SIG-M5 treated with dmso at 0.1 percent for 504 hours (cell line): Measurements from ENCODE around the gene ZBTB8A.
"Not testable (repeated sequence)": the region's sequence is repeated elsewhere in the genome, so short reads cannot be mapped to it uniquely, and the experiment has no call there.

Experiments used
- DNase-seq: peaks from one replicate; lab custom pipeline; 2025; ENCODE audit not compliant: unreplicated experiment; lab: John Stamatoyannopoulos, UW

The ZBTB8A gene

DNA sequence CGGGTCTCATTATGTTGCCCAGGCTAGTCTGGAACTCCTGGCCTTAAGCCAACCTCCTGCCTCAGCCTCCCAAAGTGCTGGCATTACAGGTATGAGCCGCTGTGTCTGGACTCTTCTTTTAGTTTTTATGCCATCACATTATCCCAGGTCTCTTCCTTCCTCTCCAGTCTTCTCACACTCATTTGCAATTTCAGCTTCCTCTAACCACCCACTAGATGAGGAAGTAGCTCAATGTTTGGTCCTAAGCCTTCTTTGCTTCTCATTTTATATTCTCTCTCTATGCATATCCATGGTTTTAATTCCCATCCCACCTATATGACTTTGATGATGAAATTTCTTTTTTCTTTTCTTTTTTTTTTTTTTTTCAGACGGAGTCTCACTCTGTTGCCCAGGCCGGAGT lies 3.1 kb upstream of the ZBTB8A start:
- peak; percentile 68 for DNase-seq

DNA sequence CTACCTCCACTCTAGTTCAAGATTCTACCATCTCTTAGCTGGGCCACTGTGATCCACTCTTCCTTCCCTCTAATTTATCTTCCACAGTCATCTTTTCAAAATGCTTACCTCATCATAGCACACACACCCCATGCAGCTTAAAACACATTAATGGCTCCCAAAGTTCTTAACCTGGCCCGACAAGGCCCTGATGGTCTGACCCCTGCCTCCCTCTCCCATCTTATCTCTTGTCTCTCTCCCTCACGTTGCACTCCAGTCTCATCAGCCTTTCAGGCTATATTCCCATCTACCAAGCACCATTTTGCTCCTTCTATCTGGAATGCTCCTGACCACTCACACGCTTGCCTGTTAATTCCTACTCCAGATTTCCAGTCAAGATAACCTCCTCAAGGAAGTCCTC lies 2.5 kb upstream of the ZBTB8A start:
- no peak for DNase-seq

DNA sequence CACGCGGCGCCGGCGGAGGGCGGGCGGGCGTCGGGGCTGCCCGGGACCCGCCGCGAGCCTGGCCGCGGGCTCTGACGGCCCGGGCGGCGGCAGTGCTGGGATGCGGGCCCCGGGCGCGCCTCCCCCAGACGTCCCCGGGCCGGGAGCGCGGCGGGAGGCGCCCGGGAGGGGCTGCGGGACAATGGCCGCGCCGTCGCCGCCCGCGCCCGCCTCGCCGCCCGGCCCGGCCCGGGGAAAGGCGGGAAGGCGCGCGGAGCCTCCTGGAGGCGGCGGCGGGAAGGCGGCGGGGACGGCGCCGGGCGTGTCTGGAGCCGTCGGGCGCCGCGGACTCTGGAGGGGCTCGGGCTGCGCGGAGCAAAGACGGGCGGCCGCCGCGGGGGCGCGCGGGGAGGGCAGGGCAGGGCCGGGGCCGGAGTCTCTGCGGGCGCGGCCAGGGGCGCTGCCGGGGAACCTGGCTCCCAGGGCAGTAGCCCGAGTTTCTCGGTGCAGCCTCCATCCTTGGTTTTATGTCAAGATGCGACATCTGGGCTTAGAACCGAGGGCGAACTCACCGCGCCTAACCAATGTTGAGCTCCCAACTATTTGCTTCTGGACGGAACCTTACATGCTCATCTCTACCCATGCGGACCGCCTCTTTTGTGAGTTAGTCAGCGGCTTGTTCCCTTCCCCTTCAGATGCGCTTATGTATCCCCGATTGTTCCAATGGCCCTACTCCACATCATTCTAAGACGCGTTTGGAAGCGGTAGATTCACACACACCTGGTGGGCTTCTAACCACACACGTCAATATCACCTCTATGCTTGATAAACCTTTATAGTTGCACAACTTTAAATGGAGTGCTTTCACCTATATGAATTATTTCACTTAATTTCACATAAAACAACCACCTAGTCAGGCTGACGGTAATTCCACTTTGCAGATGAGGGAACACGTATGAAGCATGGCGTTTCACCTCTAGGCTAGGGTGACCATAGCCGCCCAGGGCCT lies 651 bp downstream of the ZBTB8A start:
- no peak for DNase-seq

DNA sequence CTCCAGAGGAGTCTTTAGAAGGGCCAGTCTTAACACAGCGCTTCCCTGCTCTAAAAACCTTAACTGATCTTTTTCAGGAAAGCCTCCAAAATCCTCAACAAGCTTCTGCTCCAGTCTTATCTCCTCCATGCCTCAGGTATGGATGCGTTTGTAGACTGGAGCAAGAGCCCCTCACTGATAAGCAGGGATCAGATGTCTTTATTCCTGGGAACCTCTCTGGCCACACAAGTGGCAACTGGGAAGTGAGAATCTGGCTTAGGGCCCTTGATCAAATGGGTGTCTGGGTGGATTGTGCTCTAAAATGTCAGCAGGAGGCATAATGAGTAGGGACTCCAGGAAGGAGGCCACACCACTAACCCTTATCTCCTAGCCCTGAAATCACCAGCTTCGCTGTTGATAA lies 1.4 kb downstream of the ZBTB8A start:
- no peak for DNase-seq

DNA sequence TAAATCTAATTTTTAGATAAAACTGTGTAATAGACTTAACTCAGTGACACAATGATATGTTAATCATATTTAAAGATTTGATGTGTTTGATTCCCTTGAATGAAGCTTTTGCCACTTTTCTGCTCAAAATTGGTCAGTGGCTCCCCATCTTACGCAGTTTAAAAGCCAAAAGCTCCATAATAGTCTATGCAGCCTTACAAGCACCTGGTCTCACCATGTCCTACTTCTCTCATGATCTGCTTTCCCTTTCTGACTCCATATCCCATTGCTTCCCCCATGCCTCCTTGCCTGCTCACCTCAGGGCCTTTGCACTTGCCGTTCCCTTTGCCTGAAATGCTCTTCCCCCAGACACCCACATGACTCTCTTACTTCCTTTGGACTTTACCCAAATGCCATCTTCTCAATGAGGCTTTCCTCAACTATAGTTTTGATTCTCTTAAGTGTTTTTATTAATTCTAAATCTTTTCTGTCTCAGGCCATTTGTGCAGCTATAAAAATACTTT lies 1.9 kb downstream of the ZBTB8A start:
- DNase-seq: no peak

DNA sequence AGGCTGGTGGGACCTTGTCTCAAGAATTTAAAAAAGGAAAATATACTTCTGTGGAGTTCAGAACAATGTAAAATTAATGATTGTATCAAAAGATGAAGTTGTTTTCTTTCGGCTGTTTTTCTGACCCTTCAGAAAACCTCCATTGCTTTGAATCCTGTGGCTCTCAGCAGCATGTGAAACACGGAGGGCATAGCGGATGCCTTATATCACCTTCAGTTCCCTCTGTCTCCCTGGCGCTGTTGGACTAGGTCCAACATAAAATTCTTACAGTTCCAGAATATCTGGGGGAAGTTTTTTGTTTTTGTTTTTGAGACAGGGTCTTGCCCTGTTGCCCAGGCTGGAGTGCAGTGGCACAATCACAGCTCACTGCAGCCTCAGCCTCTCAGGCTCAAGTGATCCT lies 7.4 kb downstream of the ZBTB8A start:
- DNase-seq: no peak

DNA sequence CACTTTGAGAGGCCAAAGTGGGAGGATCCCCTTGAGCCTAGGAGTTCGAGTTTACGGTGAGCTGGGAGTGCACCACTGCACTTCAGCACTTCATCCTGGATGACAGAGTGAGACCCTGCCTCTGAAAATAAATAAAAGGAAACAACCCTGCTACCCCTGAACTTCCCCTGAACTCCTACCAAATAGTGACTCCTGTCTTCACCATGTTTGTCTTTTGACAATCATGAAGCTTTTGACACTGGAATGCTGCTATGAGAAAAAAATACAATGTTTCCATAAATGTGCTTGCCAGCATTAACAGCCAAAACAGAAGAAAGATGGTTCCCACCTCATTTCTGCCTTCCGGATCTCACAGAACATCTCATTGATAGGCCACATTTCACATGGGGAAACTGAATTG lies 10.4 kb downstream of the ZBTB8A start:
- no peak for DNase-seq

DNA sequence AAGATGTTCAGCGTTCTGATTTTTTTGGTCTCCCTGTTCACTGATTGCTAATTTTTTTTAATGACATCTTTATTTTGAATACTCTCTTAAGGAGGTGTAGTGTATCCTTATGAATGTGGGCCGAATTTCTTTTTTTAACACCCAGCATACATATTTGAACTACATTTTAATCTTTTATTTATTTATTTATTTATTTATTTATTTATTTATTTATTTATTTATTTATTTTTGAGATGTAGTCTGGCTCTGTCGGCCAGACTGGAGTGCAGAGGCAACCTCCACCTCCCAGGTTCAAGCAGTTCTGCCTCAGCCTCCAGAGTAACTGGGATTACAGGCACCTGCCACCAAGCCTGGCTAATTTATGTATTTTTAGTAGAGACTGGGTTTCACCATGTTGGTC lies 15.1 kb downstream of the ZBTB8A start:
- no peak for DNase-seq

DNA sequence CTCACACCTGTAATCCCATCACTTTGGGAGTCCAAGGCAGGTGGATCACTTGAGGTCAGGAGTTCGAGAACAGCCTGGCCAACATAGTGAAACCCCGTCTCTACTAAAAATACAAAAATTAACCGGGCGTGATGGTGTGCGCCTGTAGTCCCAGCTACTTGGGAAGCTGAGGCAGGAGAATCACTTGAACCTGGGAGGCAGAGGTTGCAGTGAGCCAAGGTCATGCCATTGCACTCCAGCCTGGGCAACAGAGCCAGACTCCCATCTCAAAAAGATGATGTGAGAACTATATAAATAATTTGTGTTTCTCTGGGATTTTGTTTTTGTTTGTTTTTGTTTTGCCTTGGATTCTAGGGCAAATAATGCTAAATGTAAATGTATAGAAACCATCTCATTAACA lies 17.8 kb downstream of the ZBTB8A start:
- not testable (repeated sequence) for DNase-seq

DNA sequence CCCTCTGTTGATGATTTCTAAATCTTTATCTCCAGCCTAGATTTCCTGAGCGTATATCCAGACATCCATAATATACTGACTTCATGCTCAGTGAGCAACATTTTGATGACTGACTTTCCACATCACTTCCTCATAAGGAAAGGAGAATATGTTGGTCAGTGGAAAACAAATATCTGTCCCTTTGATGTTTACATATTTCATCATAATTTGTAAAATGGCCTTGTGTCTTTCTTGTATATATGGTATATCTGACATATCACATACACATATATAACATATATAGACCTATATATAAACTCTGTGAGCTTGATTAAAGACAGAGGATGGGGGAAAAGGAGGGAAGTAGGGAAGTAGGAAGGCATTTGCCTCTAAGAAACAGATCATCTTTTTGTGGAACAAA lies 18.6 kb downstream of the ZBTB8A start:
- DNase-seq: no peak

GRCh38 chr1:32568929-32569328 lies 29.7 kb downstream of the ZBTB8A start:
- DNase-seq: no peak

- DNase-seq: no peak
Observed at GRCh38 chr1:32580348-32581017, 41.3 kb downstream of the ZBTB8A start.

DNA sequence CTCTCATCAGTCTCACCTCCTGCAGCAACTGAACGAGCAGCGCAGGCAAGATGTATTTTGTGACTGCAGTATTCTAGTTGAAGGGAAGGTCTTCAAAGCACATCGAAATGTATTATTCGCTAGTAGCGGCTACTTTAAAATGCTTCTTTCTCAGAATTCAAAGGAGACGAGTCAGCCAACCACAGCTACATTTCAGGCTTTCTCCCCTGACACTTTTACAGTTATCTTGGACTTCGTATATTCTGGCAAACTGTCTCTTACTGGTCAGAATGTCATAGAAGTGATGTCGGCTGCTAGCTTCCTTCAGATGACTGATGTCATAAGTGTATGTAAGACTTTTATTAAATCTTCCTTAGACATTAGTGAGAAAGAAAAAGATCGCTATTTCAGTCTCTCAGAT lies 53.7 kb downstream of the ZBTB8A start:
- no peak for DNase-seq

- DNase-seq: no peak
Observed at GRCh38 chr1:32600034-32600433, 60.8 kb downstream of the ZBTB8A start.

GRCh38 chr1:32605711-32606424 lies 66.6 kb downstream of the ZBTB8A start:
- DNase-seq: no peak

- no peak for DNase-seq
Observed at GRCh38 chr1:32606565-32607371, 67.5 kb downstream of the ZBTB8A start.

DNA sequence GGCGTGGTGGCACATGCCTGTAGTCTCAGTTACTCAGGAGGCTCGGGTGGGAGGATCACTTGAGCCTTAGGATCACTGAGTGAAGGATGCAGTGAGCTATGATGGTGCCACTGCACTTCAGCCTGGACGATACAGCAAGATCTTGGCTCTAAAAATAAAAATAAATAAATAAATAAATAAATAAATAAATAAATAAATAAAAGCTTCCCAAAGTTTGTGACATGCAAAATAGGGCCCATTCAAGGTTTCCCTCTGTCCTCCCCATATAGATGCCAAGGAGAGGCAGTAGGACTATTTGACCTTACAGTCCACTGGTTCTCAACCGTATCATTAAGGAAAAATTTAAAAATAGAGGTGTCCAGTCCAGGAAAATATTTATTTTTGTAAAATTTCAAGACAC lies 70.0 kb downstream of the ZBTB8A start:
- no peak for DNase-seq

DNA sequence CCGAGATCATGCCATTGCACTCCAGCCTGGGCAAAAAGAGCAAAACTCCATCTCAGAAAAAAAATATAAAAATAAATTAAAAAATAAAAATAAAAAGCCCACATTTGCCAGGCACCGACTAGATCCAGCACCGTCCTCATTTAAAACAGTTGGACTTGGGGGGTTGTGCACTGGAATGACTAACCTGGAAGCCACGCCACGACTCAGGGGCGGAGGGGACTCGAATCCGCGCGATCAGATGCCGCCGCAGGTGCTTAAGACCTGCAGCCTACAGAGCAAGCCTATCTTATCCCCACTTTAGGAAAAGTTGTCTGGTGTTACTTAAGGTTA lies 72.6 kb downstream of the ZBTB8A start:
- DNase-seq: no peak

DNA sequence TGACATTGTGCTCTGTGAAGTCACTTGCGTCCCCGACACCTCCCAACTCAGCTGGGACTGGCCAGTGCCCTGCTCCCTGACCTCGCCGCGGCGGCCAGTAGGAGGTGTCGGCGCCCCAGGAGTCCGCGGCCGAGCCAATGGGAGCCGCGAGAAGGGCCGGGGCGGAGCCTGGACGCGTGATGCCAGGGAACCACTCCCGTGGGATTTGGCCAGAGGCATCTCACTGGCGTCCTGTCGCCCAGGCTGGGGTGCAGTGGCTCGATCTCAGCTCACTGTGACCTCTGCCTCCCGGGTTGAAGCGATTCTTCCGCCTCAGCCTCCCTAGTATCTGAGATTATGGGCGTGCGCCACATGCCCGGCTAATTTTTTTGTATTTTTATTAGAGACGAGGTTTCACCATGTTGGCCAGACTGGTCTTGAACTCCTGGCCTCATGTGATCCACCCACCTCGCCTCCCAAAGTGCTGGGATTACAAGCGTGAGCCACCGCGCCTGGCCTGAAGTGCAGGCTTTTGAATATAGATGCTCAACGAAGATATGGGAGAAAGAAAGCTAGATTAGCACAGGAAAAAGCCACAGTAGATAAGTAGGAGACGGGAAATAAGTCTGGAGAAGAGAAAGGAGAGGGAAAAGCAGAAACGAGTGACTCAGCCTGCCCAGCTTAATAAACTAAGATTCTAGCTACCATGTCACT lies 73.1 kb downstream of the ZBTB8A start:
- DNase-seq: peak; percentile 19

DNA sequence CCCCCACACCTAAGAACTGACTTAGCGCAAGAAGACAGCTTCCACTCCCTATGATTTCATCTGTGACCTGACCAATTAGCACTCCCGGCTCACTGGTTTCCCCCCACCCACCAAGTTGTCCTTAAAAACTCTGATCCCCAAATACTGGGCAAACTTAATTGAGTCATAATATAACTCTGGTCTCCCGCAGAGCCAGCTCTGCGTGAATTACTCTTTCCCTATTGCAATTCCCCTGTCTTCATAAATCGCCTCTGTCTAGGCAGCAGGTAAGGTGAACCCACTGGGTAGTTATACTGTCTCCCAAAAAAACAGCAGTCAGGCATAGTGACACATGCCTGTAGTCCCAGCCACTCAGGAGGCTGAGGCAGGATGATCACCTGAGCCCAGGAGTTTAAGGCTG lies 74.2 kb downstream of the ZBTB8A start:
- no peak for DNase-seq
